H9 (cell line): ENCODE results near the gene NAPA. TPM values are rescaled to one million over a fixed set of nuclear protein-coding genes. Genes with fewer than 3 reads are reported as not detected.

Source experiments
- DNase-seq: peaks from one replicate; pipeline ENCODE4 v3.0.0-alpha.2; 2017
- H2AFZ ChIP-seq: one replicate; pipeline ENCODE4 v1.6.1; 2013; ENCODE audit warnings: mild to moderate bottlenecking, low read length, control low read depth, moderate library complexity
- H2AK5ac ChIP-seq: 2 replicates; pipeline ENCODE4 v1.6.1; 2013; ENCODE audit warnings: low read length, control low read depth, mixed read lengths; ENCODE audit not compliant: insufficient read length
- H2BK120ac ChIP-seq: one replicate; pipeline ENCODE4 v1.6.1; 2013; ENCODE audit warnings: low read depth, mild to moderate bottlenecking, low read length, control low read depth, inconsistent platforms; ENCODE audit not compliant: poor library complexity, severe bottlenecking
- H2BK12ac ChIP-seq: 2 replicates; pipeline ENCODE4 v1.6.1; 2013; ENCODE audit warnings: low read length, control low read depth, mixed read lengths, low read depth; ENCODE audit not compliant: insufficient read length
- H2BK15ac ChIP-seq: 2 replicates; pipeline ENCODE4 v1.6.1; 2013; ENCODE audit warnings: low read depth, low read length, control low read depth
- H2BK20ac ChIP-seq: one replicate; pipeline ENCODE4 v1.6.1; 2013; ENCODE audit warnings: low read depth, mild to moderate bottlenecking, low read length, control low read depth, inconsistent platforms; ENCODE audit not compliant: poor library complexity, severe bottlenecking
- H2BK5ac ChIP-seq: 2 replicates; pipeline ENCODE4 v1.6.1; 2013; ENCODE audit warnings: low read length, control low read depth, mixed read lengths; ENCODE audit not compliant: insufficient read length
- H3K14ac ChIP-seq: 2 replicates; pipeline ENCODE4 v1.6.1; 2013; ENCODE audit warnings: low read length, control low read depth; ENCODE audit not compliant: insufficient read depth
- H3K18ac ChIP-seq: 2 replicates; pipeline ENCODE4 v1.6.1; 2013; ENCODE audit warnings: low read depth, mild to moderate bottlenecking, mixed read lengths, low read length, control low read depth; ENCODE audit not compliant: insufficient read length
- H3K23ac ChIP-seq: 2 replicates; pipeline ENCODE4 v1.6.1; 2013; ENCODE audit warnings: low read length, control low read depth, mixed read lengths, low read depth; ENCODE audit not compliant: insufficient read length
- H3K23me2 ChIP-seq: 2 replicates; pipeline ENCODE4 v1.6.1; 2013; ENCODE audit warnings: low read depth, mild to moderate bottlenecking, mixed read lengths, low read length, control low read depth; ENCODE audit not compliant: insufficient read length, poor library complexity, severe bottlenecking
- H3K27ac ChIP-seq: 2 replicates; pipeline ENCODE4 v1.5.1; 2013; ENCODE audit warnings: low read length, control low read depth, mixed read lengths, low read depth; ENCODE audit not compliant: insufficient read length
- H3K27me3 ChIP-seq: 2 replicates; pipeline ENCODE4 v1.6.1; 2013; ENCODE audit warnings: low read length, control low read depth, inconsistent platforms; ENCODE audit not compliant: insufficient read depth
- H3K4ac ChIP-seq: 2 replicates; pipeline ENCODE4 v1.6.1; 2013; ENCODE audit warnings: low read depth, mild to moderate bottlenecking, control low read depth, inconsistent platforms, low read length, moderate library complexity
- H3K4me1 ChIP-seq: 2 replicates; pipeline ENCODE4 v1.6.1; 2013; ENCODE audit warnings: low read length, control low read depth, inconsistent platforms; ENCODE audit not compliant: insufficient read depth
- H3K4me2 ChIP-seq: 2 replicates; pipeline ENCODE4 v1.6.1; 2013; ENCODE audit warnings: low read length, control low read depth, mixed read lengths; ENCODE audit not compliant: insufficient read length, insufficient read depth
- H3K56ac ChIP-seq: 2 replicates; pipeline ENCODE4 v1.6.1; 2013; ENCODE audit warnings: low read depth, mild to moderate bottlenecking, mixed read lengths, low read length, control low read depth; ENCODE audit not compliant: insufficient read length
- H3K79me1 ChIP-seq: 2 replicates; pipeline ENCODE4 v1.6.1; 2013; ENCODE audit warnings: low read depth, mild to moderate bottlenecking, moderate library complexity, low read length, control low read depth, inconsistent platforms; ENCODE audit not compliant: insufficient read depth, poor library complexity, severe bottlenecking
- H3K79me2 ChIP-seq: 2 replicates; pipeline ENCODE4 v1.6.1; 2013; ENCODE audit warnings: low read length, control low read depth, inconsistent platforms; ENCODE audit not compliant: insufficient read depth
- H3K9ac ChIP-seq: 2 replicates; pipeline ENCODE4 v1.6.1; 2013; ENCODE audit warnings: low read length, control low read depth, mixed read lengths; ENCODE audit not compliant: insufficient read length; ENCODE audit errors: extremely low read depth
- H3K9me3 ChIP-seq: one replicate; pipeline ENCODE4 v1.6.1; 2013; ENCODE audit warnings: low read depth, low read length, inconsistent platforms; ENCODE audit not compliant: control insufficient read depth
- H3T11ph ChIP-seq: one replicate; pipeline ENCODE4 v1.6.1; 2013; ENCODE audit warnings: mild to moderate bottlenecking, low read length, control low read depth, inconsistent platforms
- H4K20me1 ChIP-seq: one replicate; pipeline ENCODE4 v1.6.1; 2013; ENCODE audit not compliant: control insufficient read depth, insufficient read length, insufficient read depth
- H4K5ac ChIP-seq: 2 replicates; pipeline ENCODE4 v1.6.1; 2013; ENCODE audit warnings: low read depth, mild to moderate bottlenecking, mixed read lengths, low read length, control low read depth; ENCODE audit not compliant: insufficient read length
- H4K8ac ChIP-seq: replicated peaks from 2 replicates; pipeline ENCODE4 v1.6.1; 2013; ENCODE audit warnings: low read length, control low read depth, mixed read lengths, low read depth; ENCODE audit not compliant: insufficient read length
- H4K91ac ChIP-seq: 2 replicates; pipeline ENCODE4 v1.6.1; 2013; ENCODE audit warnings: low read depth, mild to moderate bottlenecking, moderate library complexity, mixed read lengths, low read length, control low read depth; ENCODE audit not compliant: insufficient read length
- H3K27ac Mint-ChIP-seq, 3 experiments: 2 replicates in 2 of 3; 3 replicates in 1 of 3; pipeline ENCODE4 v1.8.0; 2020 to 2021; ENCODE audit warnings: mixed read lengths in 3 of 3, mild to moderate bottlenecking in 1 of 3, moderate library complexity in 1 of 3
- H3K27me3 Mint-ChIP-seq: 2 replicates; pipeline ENCODE4 v1.8.0; 2021; ENCODE audit warnings: low read depth, mild to moderate bottlenecking, moderate library complexity, mixed read lengths
- H3K36me3 Mint-ChIP-seq, 3 experiments: 2 replicates in 2 of 3; 3 replicates in 1 of 3; pipeline ENCODE4 v1.8.0; 2020 to 2021; ENCODE audit warnings: low read depth in 3 of 3, mixed read lengths in 3 of 3; ENCODE audit not compliant: insufficient read depth in 1 of 3
- H3K4me1 Mint-ChIP-seq, 2 experiments: 2 replicates each; pipeline ENCODE4 v1.8.0; 2020; ENCODE audit warnings: mixed read lengths in 2 of 2
- H3K4me3 Mint-ChIP-seq, 2 experiments: 2 replicates in 1 of 2; 3 replicates in 1 of 2; pipeline ENCODE4 v1.8.0; 2020 to 2021; ENCODE audit warnings: mild to moderate bottlenecking in 2 of 2, mixed read lengths in 2 of 2, moderate library complexity in 1 of 2
- H3K9me3 Mint-ChIP-seq, 2 experiments: 2 replicates in 1 of 2; 3 replicates in 1 of 2; pipeline ENCODE4 v1.8.0; 2020; ENCODE audit warnings: mild to moderate bottlenecking in 2 of 2, mixed read lengths in 2 of 2, moderate library complexity in 1 of 2
- CTCF ChIP-seq: fragments of 200-600 bp; sonication (generic); conservative IDR thresholded peaks from 3 replicates; pipeline ENCODE4 v1.8.0; 2021; ENCODE audit warnings: antibody characterized with exemption, mild to moderate bottlenecking
- WGBS: extraction: QIAGEN DNeasy Blood & Tissue Kit; methylation state at CpG from one replicate; pipeline ENCODE4 v1.1.7; 2013; ENCODE audit warnings: missing lambda C conversion rate, low lambda C conversion rate, mixed read lengths; ENCODE audit not compliant: insufficient read length; ENCODE audit errors: extremely low coverage; 5-methylcytosine and 5-hydroxymethylcytosine counted together
- total RNA-seq: library from RNA; stranded (reverse); gene quantifications from 2 replicates; pipeline ENCODE4 v1.2.1, GENCODE V29; 2021

The NAPA gene
- total RNA-seq, 1 experiment from 2014 or later, result 62.8 TPM

DNA sequence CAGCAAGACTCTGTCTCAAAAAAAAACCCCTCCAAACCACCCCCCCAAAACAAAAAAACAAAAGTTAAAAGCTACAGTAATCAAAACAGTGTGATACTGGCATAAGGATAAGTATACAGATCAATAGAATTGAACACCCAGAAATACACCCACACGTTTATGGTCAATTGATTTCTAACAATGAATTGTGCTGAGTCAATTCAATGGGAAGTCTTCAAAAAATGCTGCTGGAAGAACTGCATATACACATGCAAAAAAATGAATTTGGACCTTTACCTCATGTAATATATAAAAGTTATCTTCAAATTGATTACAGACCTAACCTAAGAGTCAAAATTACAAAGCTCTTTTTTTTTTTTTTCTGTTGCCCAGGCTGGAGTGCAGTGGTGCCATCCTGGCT, 19.8 kb upstream of the NAPA start:
- H3K36me3 Mint-ChIP-seq, result no peaks in the 10 kb centered on the region; a peak in 3 of 7 replicates
- no CpG with 5 or more reads among the region's 1 CpG for WGBS
- DNase-seq, result no peak

More for the DNA sequence above, 19.8 kb upstream of the NAPA start:
- no peak overlapping the region for H3K4me2 ChIP-seq
- no peak overlapping the region for H4K5ac ChIP-seq
- no peak overlapping the region for H2BK20ac ChIP-seq
- no peak for TF ChIP-seq CTCF
- no peak overlapping the region for H3K4ac ChIP-seq
- no peaks in the 10 kb centered on the region for H3K4me1 ChIP-seq
- no peaks in the 10 kb centered on the region for H3K9me3 ChIP-seq
- no peak overlapping the region for H2BK5ac ChIP-seq
- H4K20me1 ChIP-seq, result no peaks in the 10 kb centered on the region
- H4K91ac ChIP-seq, result no peak overlapping the region
- H4K8ac ChIP-seq, result no peak overlapping the region
- no peak overlapping the region for H2BK12ac ChIP-seq
- H3T11ph ChIP-seq, result no peak overlapping the region
- no peak overlapping the region for H3K27ac ChIP-seq
- no peaks in the 10 kb centered on the region for H3K79me1 ChIP-seq
- no peak overlapping the region for H3K56ac ChIP-seq
- H3K27me3 ChIP-seq, result no peaks in the 10 kb centered on the region
- no peaks in the 10 kb centered on the region for H3K23me2 ChIP-seq
- H3K4me3 Mint-ChIP-seq, result no peak overlapping the region
- no peak overlapping the region for H3K9ac ChIP-seq
- H3K14ac ChIP-seq, result no peak overlapping the region
- no peak overlapping the region for H2BK120ac ChIP-seq
- peaks cover 10% of the 10 kb centered on the region for H3K27me3 Mint-ChIP-seq
- H3K4me1 Mint-ChIP-seq, result no peaks in the 10 kb centered on the region
- H3K9me3 Mint-ChIP-seq, result peaks cover 6 to 8% of the 10 kb centered on the region in 2 experiments
- H2BK15ac ChIP-seq, result no peak overlapping the region
- H2AK5ac ChIP-seq, result no peak overlapping the region
- no peak overlapping the region for H3K23ac ChIP-seq
- H3K79me2 ChIP-seq, result no peaks in the 10 kb centered on the region
- no peak overlapping the region for H2AFZ ChIP-seq
- no peak overlapping the region for H3K18ac ChIP-seq
- no peak overlapping the region for H3K27ac Mint-ChIP-seq
